Measurements from ENCODE around the gene GNLY. TPM values are rescaled to one million over a fixed set of nuclear protein-coding genes. Genes with fewer than 3 reads are reported as not detected.

The GNLY gene
- total RNA-seq, 6 experiments from 2014 or later: 0.92 to 3.1 (median 1.6) TPM

DNA sequence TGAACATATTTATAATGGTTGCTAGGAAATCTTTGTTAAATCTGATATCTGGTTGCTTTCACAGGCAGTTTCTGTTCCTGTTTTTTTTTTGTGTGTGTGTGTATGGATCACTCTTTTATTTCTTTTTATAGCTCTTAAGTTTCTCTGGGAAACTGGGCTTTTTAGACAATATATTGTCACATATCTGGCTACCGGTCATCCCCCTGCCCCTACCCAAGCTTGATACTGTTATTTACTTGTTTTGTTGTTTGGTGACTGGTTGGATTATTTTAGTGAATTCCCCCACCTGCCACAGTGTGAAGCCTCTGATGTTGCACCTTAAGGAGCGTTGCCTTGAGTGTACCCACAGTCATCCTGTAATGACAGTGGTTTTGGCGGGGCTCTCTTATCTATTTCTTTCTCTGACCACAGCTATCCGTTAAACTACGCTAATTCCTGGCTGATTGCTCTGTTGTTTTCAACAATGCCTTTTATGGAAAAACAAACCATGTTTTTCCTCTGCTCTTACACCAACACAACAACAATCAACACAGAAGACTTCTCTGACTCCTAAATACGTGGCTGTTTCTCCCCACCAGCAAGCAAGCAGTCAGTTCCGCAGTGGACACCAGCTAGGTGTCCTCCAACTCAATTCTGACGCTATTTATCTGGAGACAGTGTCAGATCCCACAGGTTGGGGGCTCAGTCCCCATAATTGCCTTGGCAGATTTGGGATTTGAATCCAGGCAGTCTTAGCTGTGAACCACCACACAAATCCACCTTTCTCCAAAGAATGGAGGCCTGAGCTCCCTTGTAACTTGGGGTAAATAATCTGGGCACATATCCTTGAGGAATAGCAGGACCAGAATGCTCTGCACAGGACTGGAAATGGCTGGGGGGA lies 10.9 kb downstream of the GNLY start:
- Histone ChIP-seq H3K4me1 (peaks cover 0 to 59% (median 27%) of the 10 kb centered on the region in 4 donors), H3K9me3 (no peaks in the 10 kb centered on the region), H3K36me3 (no peaks in the 10 kb centered on the region), H3K4me3 (no peak overlapping the region), H3K27me3 (no peaks in the 10 kb centered on the region), H3K27ac (peak overlapping the region; percentile 78 to 91 (median 84))
- DNase-seq (no peak), ATAC-seq (peak in 1 of 4 donors; percentile 6)
- TF ChIP-seq POLR2A (IDR thresholded peaks at IDR 0.05): no peak
- TF ChIP-seq, protein P1, sequence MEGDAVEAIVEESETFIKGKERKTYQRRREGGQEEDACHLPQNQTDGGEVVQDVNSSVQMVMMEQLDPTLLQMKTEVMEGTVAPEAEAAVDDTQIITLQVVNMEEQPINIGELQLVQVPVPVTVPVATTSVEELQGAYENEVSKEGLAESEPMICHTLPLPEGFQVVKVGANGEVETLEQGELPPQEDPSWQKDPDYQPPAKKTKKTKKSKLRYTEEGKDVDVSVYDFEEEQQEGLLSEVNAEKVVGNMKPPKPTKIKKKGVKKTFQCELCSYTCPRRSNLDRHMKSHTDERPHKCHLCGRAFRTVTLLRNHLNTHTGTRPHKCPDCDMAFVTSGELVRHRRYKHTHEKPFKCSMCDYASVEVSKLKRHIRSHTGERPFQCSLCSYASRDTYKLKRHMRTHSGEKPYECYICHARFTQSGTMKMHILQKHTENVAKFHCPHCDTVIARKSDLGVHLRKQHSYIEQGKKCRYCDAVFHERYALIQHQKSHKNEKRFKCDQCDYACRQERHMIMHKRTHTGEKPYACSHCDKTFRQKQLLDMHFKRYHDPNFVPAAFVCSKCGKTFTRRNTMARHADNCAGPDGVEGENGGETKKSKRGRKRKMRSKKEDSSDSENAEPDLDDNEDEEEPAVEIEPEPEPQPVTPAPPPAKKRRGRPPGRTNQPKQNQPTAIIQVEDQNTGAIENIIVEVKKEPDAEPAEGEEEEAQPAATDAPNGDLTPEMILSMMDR (IDR thresholded peaks at IDR 0.05): no peak
- 67% methylated on average over 6 of the region's 8 CpGs for WGBS (ENCODE audit: insufficient coverage, low coverage, low lambda C conversion rate, missing lambda C conversion rate)
- intact Hi-C loops (cut with DNase I): no loop called here

DNA sequence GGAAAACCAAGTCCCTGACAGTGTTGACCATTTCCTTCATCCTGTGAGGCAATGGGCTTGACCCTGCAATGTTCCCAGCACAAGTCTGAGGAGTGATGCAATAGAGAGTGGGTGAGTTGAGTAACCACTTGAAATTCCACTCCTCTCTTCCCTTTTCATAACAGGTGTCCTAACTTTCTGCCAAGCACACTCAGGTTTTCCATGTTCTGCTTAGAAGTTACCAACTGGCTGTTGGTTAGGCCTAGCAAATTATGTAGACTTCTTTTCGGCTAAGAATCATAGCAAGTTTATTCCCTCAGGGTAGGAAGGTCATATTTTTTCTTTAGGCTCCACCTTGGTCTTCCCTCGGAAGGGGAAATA lies 11.5 kb downstream of the GNLY start:
- peak; percentile 70 to 89 (median 72) for ATAC-seq
- no peaks in the 10 kb centered on the region for H3K36me3 ChIP-seq
- H3K27me3 ChIP-seq: no peaks in the 10 kb centered on the region
- TF ChIP-seq, protein P1 (IDR thresholded peaks at IDR 0.05): no peak
- TF ChIP-seq POLR2A (IDR thresholded peaks at IDR 0.05): peak; percentile 50
- WGBS (ENCODE audit: insufficient coverage, low coverage, low lambda C conversion rate, missing lambda C conversion rate): 50% methylated on average over 2 of the region's 2 CpGs
- DNase-seq: peak in 1 of 3 donors; percentile 86
- H3K27ac ChIP-seq: peak overlapping the region; percentile 78 to 91 (median 84)
- no peak overlapping the region for H3K4me3 ChIP-seq
- intact Hi-C loops (cut with DNase I): no loop called here
- H3K4me1 ChIP-seq: peaks cover 0 to 62% (median 28%) of the 10 kb centered on the region in 4 donors
- H3K9me3 ChIP-seq: no peaks in the 10 kb centered on the region

DNA sequence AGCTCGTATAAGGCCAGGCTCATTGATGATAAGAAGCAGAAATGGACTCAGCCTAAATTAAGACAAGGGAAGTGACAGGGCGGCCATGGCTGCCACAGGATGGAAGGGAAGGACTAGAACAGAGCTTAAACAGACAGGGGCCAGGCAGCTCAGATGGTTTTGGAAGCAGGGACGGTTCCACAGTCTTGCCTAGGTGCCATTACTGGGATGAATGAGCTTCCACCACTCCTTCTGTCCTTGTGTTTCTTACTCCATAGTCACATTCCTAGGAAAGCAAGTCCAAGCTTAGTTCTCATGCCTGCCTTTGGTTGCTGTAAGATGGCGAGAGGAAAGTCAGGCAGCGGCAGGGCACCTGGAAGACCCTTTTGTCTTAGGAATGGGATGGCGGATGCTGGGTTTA lies 11.9 kb downstream of the GNLY start:
- no peaks in the 10 kb centered on the region for H3K36me3 ChIP-seq
- H3K4me3 ChIP-seq: no peak overlapping the region
- H3K27me3 ChIP-seq: no peaks in the 10 kb centered on the region
- peak overlapping the region; percentile 78 to 91 (median 84) for H3K27ac ChIP-seq
- 82% methylated on average over 5 of the region's 6 CpGs for WGBS (ENCODE audit: insufficient coverage, low coverage, low lambda C conversion rate, missing lambda C conversion rate)
- no peaks in the 10 kb centered on the region for H3K9me3 ChIP-seq
- peaks cover 0 to 62% (median 30%) of the 10 kb centered on the region in 4 donors for H3K4me1 ChIP-seq
- DNase-seq: no peak
- intact Hi-C loops (cut with DNase I): no loop called here
- ATAC-seq: no peak
- TF ChIP-seq, protein P1 (IDR thresholded peaks at IDR 0.05): no peak
- TF ChIP-seq POLR2A (IDR thresholded peaks at IDR 0.05): no peak

DNA sequence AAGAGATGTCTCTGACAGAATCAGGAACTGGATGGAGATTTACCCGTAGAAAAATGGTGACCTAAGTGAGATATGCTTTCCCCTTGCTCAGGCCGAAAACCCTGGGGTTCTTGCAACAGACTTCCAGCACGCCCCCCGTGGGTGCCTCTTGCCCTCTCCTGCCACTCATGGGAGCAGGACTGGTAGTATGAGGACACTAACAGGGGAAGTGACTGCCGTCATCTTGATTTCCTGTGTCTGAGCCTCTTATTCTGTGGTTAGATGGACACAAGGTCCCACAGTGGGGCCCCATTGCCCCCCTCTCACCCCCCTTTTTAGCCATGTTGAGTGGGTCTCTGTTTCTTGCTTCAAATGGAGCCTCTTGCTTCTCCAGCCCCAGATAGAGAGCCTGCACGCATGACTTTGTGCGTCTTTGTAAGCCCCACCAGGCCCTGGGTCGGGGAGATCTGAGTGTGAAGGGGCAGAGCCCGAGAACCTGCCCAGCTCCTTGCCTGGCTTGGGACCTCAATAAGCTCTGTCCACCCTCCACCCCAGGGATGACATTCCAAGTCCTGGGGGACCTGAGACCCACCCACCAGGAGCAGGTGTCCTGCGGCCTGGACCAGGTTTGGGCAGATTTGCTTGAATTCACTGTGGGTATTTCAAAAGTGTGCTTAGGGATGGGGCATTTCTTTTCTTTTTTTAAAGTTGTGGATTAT lies 12.6 kb downstream of the GNLY start:
- no peak overlapping the region for H3K4me3 ChIP-seq
- ATAC-seq (peak; percentile 1 to 10 (median 4)), DNase-seq (no peak)
- no peaks in the 10 kb centered on the region for H3K36me3 ChIP-seq
- H3K27me3 ChIP-seq: no peaks in the 10 kb centered on the region
- no peak for TF ChIP-seq POLR2A (IDR thresholded peaks at IDR 0.05)
- TF ChIP-seq, protein P1 (IDR thresholded peaks at IDR 0.05): no peak
- H3K9me3 ChIP-seq: no peaks in the 10 kb centered on the region
- WGBS (ENCODE audit: insufficient coverage, low coverage, low lambda C conversion rate, missing lambda C conversion rate): 40% methylated on average over 1 of the region's 10 CpGs
- peaks cover 0 to 67% (median 31%) of the 10 kb centered on the region in 4 donors for H3K4me1 ChIP-seq
- H3K27ac ChIP-seq: peak overlapping the region; percentile 71 to 91 (median 84)
- intact Hi-C loops (cut with DNase I): no loop called here

Data from right lobe of liver (tissue), 6 donors.